HEK293 (cell line): ENCODE measurements around the gene SLC10A6.

ENCODE experiments used
- CTCF ChIA-PET: fragments of 350-600 bp; formaldehyde crosslinking; extraction: SDS; loops from one replicate; lab custom pipeline; 2021; ENCODE audit warnings: antibody characterized with exemption; lab: Yijun Ruan, JAX
- POLR2A ChIA-PET: fragments of 300-600 bp; formaldehyde crosslinking; extraction: SDS; loops from one replicate; lab custom pipeline; 2020; ENCODE audit warnings: antibody characterized with exemption, inconsistent platforms; lab: Yijun Ruan, JAX
- H3K27ac ChIP-seq: fragments of 200-500 bp; sonication (Bioruptor generic); 2 replicates; pipeline ENCODE4 v1.5.1; 2014; ENCODE audit warnings: low read depth, low read length, control low read depth, inconsistent platforms; ENCODE audit errors: extremely low read depth
- H3K36me3 ChIP-seq, 2 experiments: fragments of 200-500 bp in 1 of 2; sonication (Bioruptor generic) in 1 of 2; 1 replicate in 1 of 2; 2 replicates in 1 of 2; pipeline ENCODE4 v1.5.1; 2014 to 2017; ENCODE audit warnings: inconsistent platforms in 2 of 2, low read length in 2 of 2; ENCODE audit not compliant: control insufficient read depth in 2 of 2, insufficient read depth in 1 of 2
- H3K4me1 ChIP-seq: fragments of 200-500 bp; sonication (Bioruptor generic); 2 replicates; pipeline ENCODE4 v1.5.1; 2014; ENCODE audit warnings: mild to moderate bottlenecking, low read length, inconsistent platforms; ENCODE audit not compliant: control insufficient read depth, insufficient read depth
- H3K4me3 ChIP-seq: 2 replicates; pipeline ENCODE4 v1.5.1; 2011; ENCODE audit warnings: low read depth, mild to moderate bottlenecking, control low read depth, low read length, moderate library complexity
- H3K9me3 ChIP-seq: fragments of 200-500 bp; sonication (Bioruptor generic); 2 replicates; pipeline ENCODE4 v1.5.1; 2014; ENCODE audit warnings: low read depth, low read length, inconsistent platforms; ENCODE audit not compliant: control insufficient read depth, insufficient read depth
- FEZF1 ChIP-seq: fragments of 450-650 bp; formaldehyde crosslinking; IDR thresholded peaks from 2 replicates; pipeline ENCODE4 v1.5.1; 2016; ENCODE audit warnings: missing biosample characterization, missing genetic modification characterization
- KLF16 ChIP-seq: fragments of 450-650 bp; formaldehyde crosslinking; IDR thresholded peaks from 2 replicates; pipeline ENCODE4 v1.5.1; 2017; ENCODE audit warnings: missing biosample characterization, missing genetic modification characterization
- KLF17 ChIP-seq: fragments of 450-650 bp; formaldehyde crosslinking; IDR thresholded peaks from 2 replicates; pipeline ENCODE4 v1.5.1; 2016; ENCODE audit warnings: missing biosample characterization, missing genetic modification characterization
- MYNN ChIP-seq: fragments of 450-650 bp; formaldehyde crosslinking; IDR thresholded peaks from 2 replicates; pipeline ENCODE4 v1.5.1; 2016; ENCODE audit warnings: missing biosample characterization, missing genetic modification characterization, borderline replicate concordance
- MZF1 ChIP-seq: fragments of 450-650 bp; formaldehyde crosslinking; IDR thresholded peaks from 2 replicates; pipeline ENCODE4 v1.5.1; 2017; ENCODE audit warnings: missing biosample characterization, missing genetic modification characterization, borderline replicate concordance
- PRDM6 ChIP-seq: fragments of 450-650 bp; formaldehyde crosslinking; IDR thresholded peaks from 2 replicates; pipeline ENCODE4 v1.5.1; 2017; ENCODE audit warnings: missing biosample characterization, missing genetic modification characterization
- SP2 ChIP-seq: fragments of 450-650 bp; formaldehyde crosslinking; IDR thresholded peaks from 2 replicates; pipeline ENCODE4 v1.5.1; 2016; ENCODE audit warnings: missing biosample characterization, missing genetic modification characterization
- SP7 ChIP-seq: fragments of 450-650 bp; formaldehyde crosslinking; IDR thresholded peaks from 2 replicates; pipeline ENCODE4 v1.5.1; 2016; ENCODE audit warnings: missing biosample characterization, missing genetic modification characterization
- WT1 ChIP-seq: fragments of 450-650 bp; formaldehyde crosslinking; IDR thresholded peaks from 2 replicates; pipeline ENCODE4 v1.5.1; 2016; ENCODE audit warnings: missing biosample characterization, missing genetic modification characterization
- ZBTB7A ChIP-seq: fragments of 450-650 bp; formaldehyde crosslinking; IDR thresholded peaks from 2 replicates; pipeline ENCODE4 v1.5.1; 2016; ENCODE audit warnings: low read depth, missing biosample characterization, missing genetic modification characterization
- ZEB2 ChIP-seq: fragments of 450-650 bp; formaldehyde crosslinking; IDR thresholded peaks from 2 replicates; pipeline ENCODE4 v1.5.1; 2016; ENCODE audit warnings: missing biosample characterization, missing genetic modification characterization
- ZFP41 ChIP-seq: fragments of 450-650 bp; formaldehyde crosslinking; IDR thresholded peaks from 2 replicates; pipeline ENCODE4 v1.5.1; 2016; ENCODE audit warnings: missing biosample characterization, missing genetic modification characterization, borderline replicate concordance
- ZNF114 ChIP-seq: fragments of 450-650 bp; formaldehyde crosslinking; IDR thresholded peaks from 2 replicates; pipeline ENCODE4 v1.5.0; 2017; ENCODE audit warnings: missing biosample characterization, missing genetic modification characterization
- ZNF146 ChIP-seq: fragments of 450-650 bp; formaldehyde crosslinking; IDR thresholded peaks from 2 replicates; pipeline ENCODE4 v1.5.1; 2016; ENCODE audit warnings: missing biosample characterization, missing genetic modification characterization
- ZNF23 ChIP-seq: fragments of 450-650 bp; formaldehyde crosslinking; IDR thresholded peaks from 2 replicates; pipeline ENCODE4 v1.5.1; 2016; ENCODE audit warnings: missing biosample characterization, missing genetic modification characterization, borderline replicate concordance
- ZNF362 ChIP-seq: fragments of 450-650 bp; formaldehyde crosslinking; IDR thresholded peaks from 2 replicates; pipeline ENCODE4 v1.5.1; 2016; ENCODE audit warnings: missing biosample characterization, missing genetic modification characterization
- ZNF391 ChIP-seq: fragments of 450-650 bp; formaldehyde crosslinking; IDR thresholded peaks from 2 replicates; pipeline ENCODE4 v1.5.1; 2016; ENCODE audit warnings: low read depth, missing biosample characterization, missing genetic modification characterization, borderline replicate concordance
- ZNF398 ChIP-seq: fragments of 450-650 bp; formaldehyde crosslinking; IDR thresholded peaks from 2 replicates; pipeline ENCODE4 v1.5.1; 2017; ENCODE audit warnings: missing biosample characterization, missing genetic modification characterization
- ZNF501 ChIP-seq: fragments of 450-650 bp; formaldehyde crosslinking; IDR thresholded peaks from 2 replicates; pipeline ENCODE4 v1.5.1; 2016; ENCODE audit warnings: missing biosample characterization, missing genetic modification characterization
- ZNF561 ChIP-seq: fragments of 450-650 bp; IDR thresholded peaks from 2 replicates; pipeline ENCODE4 v1.5.1; 2018; ENCODE audit warnings: missing biosample characterization, missing genetic modification characterization, borderline replicate concordance
- ZNF658 ChIP-seq: fragments of 450-650 bp; formaldehyde crosslinking; IDR thresholded peaks from 2 replicates; pipeline ENCODE4; 2016; ENCODE audit warnings: missing biosample characterization, missing genetic modification characterization
- ZNF660 ChIP-seq: fragments of 450-650 bp; IDR thresholded peaks from 2 replicates; pipeline ENCODE4 v1.5.1; 2018; ENCODE audit warnings: missing biosample characterization, mild to moderate bottlenecking, missing genetic modification characterization
- ZNF792 ChIP-seq: fragments of 450-650 bp; formaldehyde crosslinking; IDR thresholded peaks from 2 replicates; pipeline ENCODE4 v1.5.1; 2016; ENCODE audit warnings: missing biosample characterization, missing genetic modification characterization

The SLC10A6 gene

GRCh38 chr4:86834901-86835300 is 14.3 kb downstream of the SLC10A6 start:
- no peak for TF ChIP-seq SP7 (tag by site-specific recombination)
- no peak for TF ChIP-seq ZNF114 (tag by site-specific recombination)
- no peak for TF ChIP-seq SP2 (tag by site-specific recombination)
- TF ChIP-seq ZNF398 (tag by site-specific recombination): no peak
- no peak for TF ChIP-seq ZFP41 (tag by site-specific recombination)
- no peak for TF ChIP-seq ZNF658 (tag by site-specific recombination)
- no peak for TF ChIP-seq ZEB2 (tag by site-specific recombination)
- no peak for TF ChIP-seq FEZF1
- TF ChIP-seq ZNF561: no peak
- no peak for TF ChIP-seq ZNF391 (tag by site-specific recombination)
- TF ChIP-seq ZNF362 (tag by site-specific recombination): no peak
- TF ChIP-seq ZNF23 (tag by site-specific recombination): no peak
- TF ChIP-seq ZNF660 (tag by site-specific recombination): no peak
- TF ChIP-seq ZNF146 (tag by site-specific recombination): no peak
- TF ChIP-seq WT1 (tag by site-specific recombination): no peak
- TF ChIP-seq ZNF501 (tag by site-specific recombination): no peak
- no peak for TF ChIP-seq PRDM6 (tag by site-specific recombination)
- no peak for TF ChIP-seq MYNN
- TF ChIP-seq, all 188 proteins: peak for 0
- POLR2A ChIA-PET: no interaction called here
- H3K4me3 ChIP-seq: no peak overlapping the region
- no peak overlapping the region for H3K27ac ChIP-seq
- H3K36me3 ChIP-seq: no peaks in the 10 kb centered on the region
- CTCF ChIA-PET: no interaction called here
- H3K9me3 ChIP-seq: no peaks in the 10 kb centered on the region
- H3K4me1 ChIP-seq: no peaks in the 10 kb centered on the region; the same call in 1 of the 2 replicates

GRCh38 chr4:86833615-86834014 is 15.6 kb downstream of the SLC10A6 start:
- no peak for TF ChIP-seq ZNF792 (tag by site-specific recombination)
- TF ChIP-seq ZBTB7A (tag by site-specific recombination): no peak
- no peak for TF ChIP-seq ZNF23 (tag by site-specific recombination)
- no peak for TF ChIP-seq KLF17 (tag by site-specific recombination)
- 0 out of 2 replicates have a peak, but pooled peaks have one; percentile 16 for TF ChIP-seq KLF16 (tag by site-specific recombination)
- TF ChIP-seq MZF1 (tag by site-specific recombination): peak; percentile 82
- H3K4me1 ChIP-seq: no peaks in the 10 kb centered on the region; the same call in 1 of the 2 replicates
- no peak overlapping the region for H3K4me3 ChIP-seq
- H3K9me3 ChIP-seq: no peaks in the 10 kb centered on the region
- H3K27ac ChIP-seq: no peak overlapping the region
- CTCF ChIA-PET: no interaction called here
- POLR2A ChIA-PET: interaction anchor here (0.6 kb wide), 1 partner anchor 34 kb away, joined by 5 read pairs; no protein-coding TSS in a partner anchor
- no peaks in the 10 kb centered on the region for H3K36me3 ChIP-seq
